Omental fat pad (tissue), 4 donors: Measurements from ENCODE around the gene IL1RAP. TPM values are rescaled to one million over a fixed set of nuclear protein-coding genes. Genes with fewer than 3 reads are reported as not detected.
"Not testable (repeated sequence)": the region's sequence is repeated elsewhere in the genome, so short reads cannot be mapped to it uniquely, and the experiment has no call there.

Experiments used
- ATAC-seq: fragments of 150-250 bp; one replicate; pipeline ENCODE4 v1.9.1; 2016; ENCODE audit warnings: mild to moderate bottlenecking, moderate library complexity; ENCODE audit not compliant: low FRiP score
- DNase-seq: peaks from one replicate; pipeline ENCODE4 v3.0.0-alpha.2; 2019; ENCODE audit warnings: low spot score
- CTCF ChIP-seq, 3 donors: fragments of 450-650 bp; IDR thresholded peaks; one replicate each; pipeline ENCODE4 v1.5.1; 2016 to 2017; ENCODE audit warnings: antibody characterized with exemption in 3 of 3, mild to moderate bottlenecking in 3 of 3, moderate library complexity in 2 of 3
- total RNA-seq, 4 donors: library from RNA; depleted of rRNA; stranded (reverse); fragments of >200 nt; gene quantifications; one replicate each; pipeline ENCODE4 v1.1.0, GENCODE V29; 2016

IL1RAP gene
- total RNA-seq, 4 donors from 2014 or later, result 10.5 to 75.3 (median 23.4) TPM

DNA sequence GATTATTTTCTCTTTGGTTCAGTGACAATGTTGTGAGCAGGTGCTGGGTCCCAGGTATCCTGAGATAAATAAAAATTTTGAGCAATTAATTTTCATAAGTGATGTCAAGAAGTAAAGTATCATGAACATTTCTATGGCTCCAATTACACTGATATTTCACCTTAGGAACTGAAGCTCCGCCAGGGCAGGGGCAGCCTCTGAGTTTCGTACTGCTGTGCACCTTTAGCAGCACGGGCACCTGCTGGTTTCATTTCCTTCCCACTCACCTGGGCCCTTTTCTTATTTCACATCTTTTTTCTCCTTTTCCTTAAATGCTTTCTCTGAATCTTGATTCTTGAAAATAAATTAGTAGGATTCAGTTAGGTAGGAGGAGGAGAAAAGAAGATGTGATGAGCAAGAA, 1.2 kb upstream of the IL1RAP start:
- TF ChIP-seq CTCF (IDR thresholded peaks at IDR 0.05), result no peak
- no peak for DNase-seq
- no peak for ATAC-seq

DNA sequence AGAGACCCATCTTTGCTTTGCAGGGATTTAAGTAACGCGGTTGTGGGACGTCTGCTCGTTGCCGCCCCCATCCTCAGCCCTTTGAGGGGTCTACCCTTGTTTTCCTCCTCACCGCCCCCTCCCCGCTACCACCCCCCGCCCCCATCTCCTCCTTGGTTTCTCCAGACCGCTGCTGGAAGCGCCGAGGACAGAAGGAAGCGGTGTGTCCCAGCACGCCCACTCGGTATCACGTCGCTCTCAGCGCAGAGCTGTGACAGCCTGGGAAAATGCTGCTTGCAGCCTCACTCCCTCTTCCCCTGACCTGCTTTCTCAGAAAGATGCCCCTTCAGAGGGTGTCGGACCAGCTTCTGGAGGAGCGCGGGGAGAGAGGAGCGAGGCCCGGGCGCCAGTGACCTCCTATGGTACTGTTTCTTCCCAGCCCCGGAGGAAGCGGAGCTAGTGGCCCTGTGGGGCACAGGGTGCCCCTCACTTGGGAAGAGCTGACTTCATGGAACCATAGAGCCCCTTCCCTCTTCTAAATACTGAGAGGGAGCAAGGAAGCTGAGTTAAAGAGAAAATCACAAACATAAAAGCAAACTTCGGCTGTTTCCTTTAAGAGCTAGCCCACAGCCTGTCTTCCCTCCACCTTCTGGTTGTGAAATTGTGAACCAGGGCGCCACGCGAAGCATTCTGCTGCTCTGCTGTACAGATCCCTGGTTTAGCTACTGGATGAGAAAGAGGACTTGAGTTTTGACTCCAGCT, 698 bp downstream of the IL1RAP start:
- ATAC-seq (no peak), DNase-seq (no peak)
- no peak for TF ChIP-seq CTCF (IDR thresholded peaks at IDR 0.05)

DNA sequence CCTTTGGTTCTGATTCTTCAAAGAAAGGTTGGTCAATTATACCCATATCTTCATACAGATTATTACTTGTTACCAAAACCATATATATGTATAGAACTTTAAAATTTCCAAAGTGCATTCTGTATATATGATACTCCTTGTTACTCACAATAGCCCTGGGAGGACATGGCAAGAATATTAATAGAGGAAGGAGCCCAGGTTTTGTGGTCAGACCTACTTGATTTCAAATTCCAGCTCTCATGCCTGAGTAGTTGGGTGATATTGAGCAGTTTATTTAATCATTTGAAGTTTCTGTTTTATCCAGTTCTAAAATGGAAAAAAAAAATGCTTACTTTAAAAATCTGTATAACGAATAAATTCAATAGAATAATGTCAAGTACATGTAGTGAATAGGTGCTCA, 2.5 kb downstream of the IL1RAP start:
- DNase-seq (no peak), ATAC-seq (no peak)
- no peak for TF ChIP-seq CTCF (IDR thresholded peaks at IDR 0.05)

DNA sequence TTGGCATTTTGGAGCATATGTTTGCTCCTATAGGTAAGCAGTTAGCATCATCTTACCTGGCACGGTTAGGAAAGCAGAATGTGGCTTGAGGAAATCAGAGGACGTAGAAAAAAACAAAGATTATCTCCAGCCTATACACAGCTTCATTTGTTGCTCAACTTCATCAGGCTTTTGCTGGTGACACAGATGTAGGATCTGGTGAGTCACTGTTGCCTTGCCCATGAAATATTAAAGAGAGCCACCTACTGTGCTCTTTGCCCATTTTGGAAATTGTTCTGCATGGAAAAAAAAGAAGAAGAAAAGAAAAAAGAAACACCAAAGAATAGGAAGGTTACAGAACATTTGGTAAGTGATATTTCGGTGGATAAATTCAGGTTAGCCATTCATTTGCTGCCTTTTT, 3.8 kb downstream of the IL1RAP start:
- ATAC-seq (no peak), DNase-seq (no peak)
- TF ChIP-seq CTCF (IDR thresholded peaks at IDR 0.05), result no peak

GRCh38 chr3:190518531-190518930, 4.6 kb downstream of the IL1RAP start:
- DNase-seq, ATAC-seq: not testable (repeated sequence)

GRCh38 chr3:190519886-190520285, 6.0 kb downstream of the IL1RAP start:
- TF ChIP-seq CTCF (IDR thresholded peaks at IDR 0.05), result no peak
- ATAC-seq, result no peak
- DNase-seq, result no peak

- no peak for TF ChIP-seq CTCF (IDR thresholded peaks at IDR 0.05)
- no peak for ATAC-seq
- DNase-seq, result no peak
Measured at GRCh38 chr3:190521998-190522397, 8.1 kb downstream of the IL1RAP start.
